Measurements from ENCODE around the gene FHAD1. TPM values are rescaled to one million over a fixed set of nuclear protein-coding genes. Genes with fewer than 3 reads are reported as not detected.

FHAD1 gene
- total RNA-seq, 4 donors from 2014 or later = 0.54 to 1.9 (median 0.75) TPM

DNA sequence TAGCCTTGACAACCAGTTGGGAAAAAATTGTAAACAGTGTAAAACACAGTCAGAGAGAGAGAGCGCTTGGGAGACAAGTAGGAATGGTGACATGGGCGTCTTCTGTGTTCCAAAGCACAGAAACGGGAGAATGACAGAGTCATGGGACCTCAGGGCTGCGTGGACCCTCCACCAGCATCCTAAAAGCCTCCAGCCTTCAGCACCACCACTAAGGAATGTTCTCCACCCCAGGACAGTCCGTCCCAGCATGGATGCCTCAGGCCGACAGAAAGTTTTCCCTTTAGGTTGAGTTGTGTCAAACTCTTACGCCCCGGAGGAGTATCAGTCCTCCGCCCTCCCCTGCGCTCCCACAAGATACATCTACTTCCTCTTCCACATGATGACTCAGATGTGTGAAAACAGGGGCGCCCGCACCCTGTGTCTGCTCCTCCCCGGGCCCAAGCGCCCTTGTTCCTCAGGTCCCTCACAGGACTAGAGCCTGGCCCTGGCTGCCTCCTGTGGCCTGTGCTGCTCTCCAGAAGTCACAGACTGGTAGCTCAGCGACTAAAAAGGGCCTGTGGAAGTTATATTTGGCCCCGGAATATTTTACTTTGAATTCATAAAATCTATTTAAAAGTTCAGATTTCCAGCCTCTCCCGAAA is 98.8 kb downstream of the FHAD1 start:
- TF ChIP-seq, protein P1, sequence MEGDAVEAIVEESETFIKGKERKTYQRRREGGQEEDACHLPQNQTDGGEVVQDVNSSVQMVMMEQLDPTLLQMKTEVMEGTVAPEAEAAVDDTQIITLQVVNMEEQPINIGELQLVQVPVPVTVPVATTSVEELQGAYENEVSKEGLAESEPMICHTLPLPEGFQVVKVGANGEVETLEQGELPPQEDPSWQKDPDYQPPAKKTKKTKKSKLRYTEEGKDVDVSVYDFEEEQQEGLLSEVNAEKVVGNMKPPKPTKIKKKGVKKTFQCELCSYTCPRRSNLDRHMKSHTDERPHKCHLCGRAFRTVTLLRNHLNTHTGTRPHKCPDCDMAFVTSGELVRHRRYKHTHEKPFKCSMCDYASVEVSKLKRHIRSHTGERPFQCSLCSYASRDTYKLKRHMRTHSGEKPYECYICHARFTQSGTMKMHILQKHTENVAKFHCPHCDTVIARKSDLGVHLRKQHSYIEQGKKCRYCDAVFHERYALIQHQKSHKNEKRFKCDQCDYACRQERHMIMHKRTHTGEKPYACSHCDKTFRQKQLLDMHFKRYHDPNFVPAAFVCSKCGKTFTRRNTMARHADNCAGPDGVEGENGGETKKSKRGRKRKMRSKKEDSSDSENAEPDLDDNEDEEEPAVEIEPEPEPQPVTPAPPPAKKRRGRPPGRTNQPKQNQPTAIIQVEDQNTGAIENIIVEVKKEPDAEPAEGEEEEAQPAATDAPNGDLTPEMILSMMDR (IDR thresholded peaks at IDR 0.05) = no peak
- TF ChIP-seq POLR2A (IDR thresholded peaks at IDR 0.05) = no peak
- DNase-seq = peak in 1 of 2 donors; percentile 29
- H3K9me3 ChIP-seq = no peaks in the 10 kb centered on the region
- H3K27ac ChIP-seq = peak overlapping the region in 1 of 3 donors; percentile 77
- H3K4me3 ChIP-seq (replicated peaks in 1 of 3) = no peak overlapping the region
- 94% methylated on average over 17 of the region's 17 CpGs for WGBS, 2 donors
- intact Hi-C loops (cut with DNase I) = no loop called here
- H3K4me1 ChIP-seq = peaks cover 16 to 40% of the 10 kb centered on the region in 2 donors
- no peaks in the 10 kb centered on the region for H3K27me3 ChIP-seq
- no peaks in the 10 kb centered on the region for H3K36me3 ChIP-seq

GRCh38 chr1:15346346-15347030 is 99.5 kb downstream of the FHAD1 start:
- H3K4me3 ChIP-seq (replicated peaks in 1 of 3) = no peak overlapping the region
- intact Hi-C loops (cut with DNase I) = no loop called here

GRCh38 chr1:15347182-15347581 is 100.2 kb downstream of the FHAD1 start:
- Histone ChIP-seq H3K27me3 (no peaks in the 10 kb centered on the region), H3K4me3 (replicated peaks in 1 of 3) (no peak overlapping the region), H3K36me3 (no peaks in the 10 kb centered on the region), H3K27ac (no peak overlapping the region), H3K4me1 (peaks cover 16 to 36% of the 10 kb centered on the region in 2 donors), H3K9me3 (no peaks in the 10 kb centered on the region)
- no peak for DNase-seq
- WGBS, 2 donors = 84 to 88% methylated on average over 7 of the region's 7 CpGs
- TF ChIP-seq, protein P1 (IDR thresholded peaks at IDR 0.05) = no peak
- TF ChIP-seq POLR2A (IDR thresholded peaks at IDR 0.05) = no peak
- intact Hi-C loops (cut with DNase I) = no loop called here

More at GRCh38 chr1:15346346-15347030, 99.5 kb downstream of the FHAD1 start:
- no peak for DNase-seq
- TF ChIP-seq, protein P1 (IDR thresholded peaks at IDR 0.05) = no peak
- no peak for TF ChIP-seq POLR2A (IDR thresholded peaks at IDR 0.05)
- Histone ChIP-seq H3K4me1 (peaks cover 16 to 40% of the 10 kb centered on the region in 2 donors), H3K9me3 (no peaks in the 10 kb centered on the region), H3K36me3 (no peaks in the 10 kb centered on the region), H3K27me3 (no peaks in the 10 kb centered on the region), H3K27ac (no peak overlapping the region)
- 92 to 93% methylated on average over 14 of the region's 14 CpGs for WGBS, 2 donors

DNA sequence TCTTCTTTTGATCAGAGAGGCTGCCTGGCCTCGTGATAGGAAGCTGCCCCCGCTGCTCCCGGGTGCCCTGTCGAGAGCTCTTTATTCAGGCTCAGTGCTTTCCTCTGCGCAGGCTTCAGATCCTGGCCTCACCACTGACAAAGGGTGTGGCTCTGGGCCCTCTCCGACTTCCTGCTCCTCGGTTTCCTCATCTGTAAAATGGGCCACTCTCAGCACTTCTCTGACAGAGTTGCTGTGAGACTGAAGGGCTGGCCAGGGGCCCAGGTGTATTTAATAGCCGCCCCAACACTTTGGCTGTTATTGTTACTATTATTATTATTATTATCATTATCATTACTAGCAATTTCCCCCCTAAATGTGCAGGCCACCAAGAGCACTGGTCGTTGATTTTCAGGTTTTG is 101.6 kb downstream of the FHAD1 start:
- intact Hi-C loops (cut with DNase I) = no loop called here
- H3K36me3 ChIP-seq = no peaks in the 10 kb centered on the region
- WGBS, 2 donors = 93 to 94% methylated on average over 9 of the region's 9 CpGs
- H3K27me3 ChIP-seq = no peaks in the 10 kb centered on the region
- no peak overlapping the region for H3K4me3 ChIP-seq (replicated peaks in 1 of 3)
- H3K4me1 ChIP-seq = peaks cover 10 to 30% of the 10 kb centered on the region in 2 donors
- no peak overlapping the region for H3K27ac ChIP-seq
- no peak for DNase-seq
- no peaks in the 10 kb centered on the region for H3K9me3 ChIP-seq
- no peak for TF ChIP-seq POLR2A (IDR thresholded peaks at IDR 0.05)
- TF ChIP-seq, protein P1 (IDR thresholded peaks at IDR 0.05) = no peak

- intact Hi-C loops (cut with DNase I) = no loop called here
- whole genome bisulfite sequencing, 2 donors = 91 to 96% methylated on average over 6 of the region's 6 CpGs
- Histone ChIP-seq H3K27me3 (no peaks in the 10 kb centered on the region), H3K4me1 (peaks cover 10 to 26% of the 10 kb centered on the region in 2 donors), H3K4me3 (replicated peaks in 1 of 3) (no peak overlapping the region), H3K27ac (no peak overlapping the region), H3K36me3 (no peaks in the 10 kb centered on the region), H3K9me3 (no peaks in the 10 kb centered on the region)
- TF ChIP-seq, protein P1 (IDR thresholded peaks at IDR 0.05) = no peak
- TF ChIP-seq POLR2A (IDR thresholded peaks at IDR 0.05) = no peak
- DNase-seq = no peak
Measured at GRCh38 chr1:15349133-15349532, 102.1 kb downstream of the FHAD1 start.

Measured in thyroid gland (tissue), 4 donors.